Measurements from ENCODE around the gene CST11.
A peak's percentile ranks its signal among the peaks of the same experiment; 100 is the strongest.

Gene CST11

DNA sequence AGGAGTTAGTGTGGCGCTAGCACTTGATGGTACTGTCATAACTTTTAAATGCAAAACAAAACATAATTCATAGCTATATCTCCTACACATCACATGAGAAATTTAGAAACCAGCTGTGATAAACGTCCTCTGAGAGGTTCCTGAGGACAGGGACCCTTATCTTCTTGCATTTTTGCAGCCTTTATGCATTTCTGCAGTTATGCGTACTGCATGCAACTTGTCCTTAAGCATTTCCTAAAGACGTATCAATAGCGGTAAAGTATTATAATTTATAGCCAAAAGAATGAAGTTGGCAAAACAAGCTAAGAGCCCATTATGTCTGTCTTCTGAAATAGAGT is 33.0 kb downstream of the CST11 start:
- TF ChIP-seq, protein P1, sequence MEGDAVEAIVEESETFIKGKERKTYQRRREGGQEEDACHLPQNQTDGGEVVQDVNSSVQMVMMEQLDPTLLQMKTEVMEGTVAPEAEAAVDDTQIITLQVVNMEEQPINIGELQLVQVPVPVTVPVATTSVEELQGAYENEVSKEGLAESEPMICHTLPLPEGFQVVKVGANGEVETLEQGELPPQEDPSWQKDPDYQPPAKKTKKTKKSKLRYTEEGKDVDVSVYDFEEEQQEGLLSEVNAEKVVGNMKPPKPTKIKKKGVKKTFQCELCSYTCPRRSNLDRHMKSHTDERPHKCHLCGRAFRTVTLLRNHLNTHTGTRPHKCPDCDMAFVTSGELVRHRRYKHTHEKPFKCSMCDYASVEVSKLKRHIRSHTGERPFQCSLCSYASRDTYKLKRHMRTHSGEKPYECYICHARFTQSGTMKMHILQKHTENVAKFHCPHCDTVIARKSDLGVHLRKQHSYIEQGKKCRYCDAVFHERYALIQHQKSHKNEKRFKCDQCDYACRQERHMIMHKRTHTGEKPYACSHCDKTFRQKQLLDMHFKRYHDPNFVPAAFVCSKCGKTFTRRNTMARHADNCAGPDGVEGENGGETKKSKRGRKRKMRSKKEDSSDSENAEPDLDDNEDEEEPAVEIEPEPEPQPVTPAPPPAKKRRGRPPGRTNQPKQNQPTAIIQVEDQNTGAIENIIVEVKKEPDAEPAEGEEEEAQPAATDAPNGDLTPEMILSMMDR (conservative IDR thresholded peaks at IDR 0.05; ENCODE audit: low read depth), result no peak
- H3K27ac ChIP-seq, result no peak overlapping the region
- CTCF ChIA-PET, result interaction anchor here (0.5 to 1.0 kb wide), 3 partner anchors 13 to 138 kb away, joined by 3 to 4 read pairs (median 3); no protein-coding TSS in a partner anchor
- DNase-seq (ENCODE audit: low spot score), result no peak
- POLR2A ChIA-PET (ENCODE audit: low non-redundant PET), result interaction anchor here (1.0 kb wide), 1 partner anchor 70 kb away, joined by 5 read pairs; no protein-coding TSS in a partner anchor

DNA sequence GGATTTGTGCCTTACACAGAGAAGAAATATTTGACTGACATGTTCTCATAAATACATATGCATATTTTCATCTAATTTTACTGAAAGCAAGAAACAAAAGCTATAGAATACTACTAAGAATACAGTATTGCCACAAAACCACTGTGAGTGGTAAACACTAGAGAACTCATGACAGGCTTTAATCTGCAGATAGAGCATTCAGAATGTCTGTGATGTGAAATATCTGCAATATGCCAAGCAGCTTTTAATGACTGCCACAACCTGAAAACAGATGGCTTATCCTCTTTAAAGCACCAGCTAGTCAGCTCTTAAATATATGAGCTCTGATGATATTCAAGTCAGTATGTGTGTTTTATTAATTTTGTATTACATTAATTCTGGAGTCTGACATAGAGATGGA is 34.8 kb downstream of the CST11 start:
- POLR2A ChIA-PET (ENCODE audit: low non-redundant PET), result interaction anchor here (0.6 kb wide), 1 partner anchor 207 kb away, joined by 3 read pairs; no protein-coding TSS in a partner anchor
- TF ChIP-seq, protein P1 (conservative IDR thresholded peaks at IDR 0.05; ENCODE audit: low read depth), result no peak
- CTCF ChIA-PET, result interaction anchor here (1.5 kb wide), 1 partner anchor 189 kb away, joined by 3 read pairs; no protein-coding TSS in a partner anchor
- no peak overlapping the region for H3K27ac ChIP-seq
- DNase-seq (ENCODE audit: low spot score), result no peak

DNA sequence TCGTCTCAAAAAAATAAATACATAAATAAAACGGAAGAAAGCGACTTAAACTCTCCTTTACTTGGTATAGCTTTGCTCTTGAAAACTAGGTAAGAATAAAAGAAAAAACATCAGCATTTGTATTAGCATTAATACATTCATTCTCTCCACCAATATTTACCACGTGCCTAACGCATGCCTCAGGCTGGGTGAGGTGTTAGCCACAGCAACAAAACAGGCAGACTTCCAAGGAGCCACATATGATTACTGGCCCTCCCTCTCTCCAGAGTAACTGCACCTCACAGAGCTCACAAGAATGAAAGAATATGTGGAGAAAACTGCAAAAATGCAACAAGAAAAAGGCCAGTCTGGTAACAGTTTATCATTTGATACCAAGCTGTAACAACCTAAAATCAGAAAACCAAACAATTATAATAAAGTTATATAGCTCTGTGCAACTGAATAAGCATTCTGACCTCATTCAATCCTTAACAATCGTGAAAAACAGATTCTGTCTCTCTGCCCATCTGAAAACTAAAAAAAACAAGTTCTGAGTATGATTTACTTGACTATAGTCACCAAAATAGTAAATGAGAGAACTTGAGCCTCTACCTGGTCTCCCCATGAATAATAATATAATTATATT is 36.6 kb downstream of the CST11 start:
- H3K27ac ChIP-seq, result no peak overlapping the region
- peak; percentile 28 for DNase-seq (ENCODE audit: low spot score)
- ChIA-PET POLR2A (ENCODE audit: low non-redundant PET) (no interaction called here), CTCF (interaction anchor here (1.5 kb wide), 1 partner anchor 191 kb away, joined by 3 read pairs; no protein-coding TSS in a partner anchor)
- TF ChIP-seq, protein P1 (conservative IDR thresholded peaks at IDR 0.05; ENCODE audit: low read depth), result no peak

DNA sequence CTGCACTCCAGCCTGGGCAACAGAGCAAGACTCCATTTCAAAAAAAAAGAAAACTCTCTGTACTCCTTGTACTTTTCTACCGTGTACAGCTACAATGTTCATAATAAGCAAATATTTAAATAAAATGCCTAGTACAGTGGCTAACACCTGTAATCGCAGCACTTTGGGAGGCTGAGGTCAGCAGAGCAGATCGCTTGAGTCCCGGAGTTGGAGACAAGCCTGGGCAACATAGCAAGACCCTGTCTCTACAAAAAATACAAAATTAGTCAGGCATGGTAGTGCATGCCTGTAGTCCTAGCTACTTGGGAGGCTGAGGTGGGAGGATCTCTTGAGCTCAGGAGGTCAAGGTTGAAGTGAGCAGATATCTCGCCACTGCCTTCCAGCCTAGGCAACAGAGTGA is 37.1 kb downstream of the CST11 start:
- CTCF ChIA-PET, result no interaction called here
- POLR2A ChIA-PET (ENCODE audit: low non-redundant PET), result no interaction called here
- TF ChIP-seq, protein P1 (conservative IDR thresholded peaks at IDR 0.05; ENCODE audit: low read depth), result no peak
- no peak overlapping the region for H3K27ac ChIP-seq
- DNase-seq (ENCODE audit: low spot score), result no peak

DNA sequence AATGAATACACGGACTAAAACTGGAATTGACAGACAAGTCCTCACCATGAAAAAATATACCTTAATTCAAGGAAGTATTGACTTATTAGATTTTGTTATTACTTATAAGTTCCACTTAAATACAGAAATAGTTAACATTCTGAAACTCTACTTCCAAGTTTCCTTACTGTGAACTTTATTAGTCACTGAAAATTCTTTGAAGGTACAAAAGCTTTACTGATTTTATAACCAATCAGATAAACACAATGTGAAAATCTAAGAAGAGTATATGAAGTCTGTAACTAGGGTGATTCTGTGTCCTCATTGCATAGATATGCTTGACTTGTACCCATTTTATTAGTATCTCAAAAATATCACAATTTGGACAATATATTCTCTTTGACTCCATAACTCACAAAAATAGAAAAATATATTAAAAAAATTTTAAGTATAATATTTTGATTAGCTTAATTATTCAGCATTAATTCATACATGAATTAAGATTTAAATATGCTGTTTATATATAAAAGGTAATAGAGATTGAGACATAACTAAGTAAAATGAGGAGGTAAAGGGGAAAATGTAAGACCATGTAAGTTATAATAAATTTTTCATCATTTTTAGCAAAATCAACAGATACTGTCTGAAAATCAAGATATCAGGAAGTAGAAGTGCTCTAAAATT is 38.0 kb downstream of the CST11 start:
- no peak for DNase-seq (ENCODE audit: low spot score)
- H3K27ac ChIP-seq, result no peak overlapping the region
- TF ChIP-seq, protein P1 (conservative IDR thresholded peaks at IDR 0.05; ENCODE audit: low read depth), result no peak
- POLR2A ChIA-PET (ENCODE audit: low non-redundant PET), result no interaction called here
- CTCF ChIA-PET, result interaction anchor here (0.5 to 0.6 kb wide), 2 partner anchors 192 to 1284 kb away, joined by 3 to 4 read pairs; no protein-coding TSS in a partner anchor

DNA sequence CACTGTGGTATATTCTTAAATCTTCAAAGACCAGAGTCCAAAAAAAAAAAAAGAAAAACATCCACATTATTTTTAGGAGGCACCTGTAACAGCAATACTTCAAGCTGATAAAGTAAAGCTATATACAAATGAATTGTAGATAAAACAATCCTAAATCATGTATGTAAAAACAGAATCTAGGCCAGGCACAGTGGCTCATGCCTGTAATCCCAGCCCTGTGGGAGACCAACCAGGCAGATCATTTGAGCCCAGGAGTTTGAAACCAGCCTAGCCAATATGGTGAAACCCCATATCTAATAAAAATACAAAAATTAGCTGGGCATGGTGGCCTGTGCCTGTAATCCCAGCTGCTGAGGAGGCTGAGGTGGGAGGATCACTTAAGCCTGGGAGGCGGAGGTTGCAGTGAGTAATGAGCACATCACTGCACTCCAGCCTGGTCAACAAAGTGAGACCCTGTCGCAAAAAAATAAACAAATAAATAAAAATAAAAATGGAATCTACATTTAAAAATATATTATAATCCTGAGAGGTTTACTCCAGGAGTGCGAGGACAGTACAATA is 38.7 kb downstream of the CST11 start:
- TF ChIP-seq, protein P1 (conservative IDR thresholded peaks at IDR 0.05; ENCODE audit: low read depth), result no peak
- no peak overlapping the region for H3K27ac ChIP-seq
- ChIA-PET CTCF (interaction anchor here (0.5 to 0.6 kb wide), 2 partner anchors 192 to 1285 kb away, joined by 3 to 4 read pairs; no protein-coding TSS in a partner anchor), POLR2A (ENCODE audit: low non-redundant PET) (no interaction called here)
- no peak for DNase-seq (ENCODE audit: low spot score)

Measured in RWPE1 (cell line).